GM19438 (cell line): ENCODE measurements around the gene LUZP1.
"Not testable (repeated sequence)": the region's sequence is repeated elsewhere in the genome, so short reads cannot be mapped to it uniquely, and the experiment has no call there.

Experiments used
- ATAC-seq: cut with Tn5 transposase; IDR thresholded peaks from one replicate; pipeline ENCODE4 v1.9.1; 2021; ENCODE audit warnings: low read depth; ENCODE audit not compliant: unreplicated experiment

LUZP1 gene

DNA sequence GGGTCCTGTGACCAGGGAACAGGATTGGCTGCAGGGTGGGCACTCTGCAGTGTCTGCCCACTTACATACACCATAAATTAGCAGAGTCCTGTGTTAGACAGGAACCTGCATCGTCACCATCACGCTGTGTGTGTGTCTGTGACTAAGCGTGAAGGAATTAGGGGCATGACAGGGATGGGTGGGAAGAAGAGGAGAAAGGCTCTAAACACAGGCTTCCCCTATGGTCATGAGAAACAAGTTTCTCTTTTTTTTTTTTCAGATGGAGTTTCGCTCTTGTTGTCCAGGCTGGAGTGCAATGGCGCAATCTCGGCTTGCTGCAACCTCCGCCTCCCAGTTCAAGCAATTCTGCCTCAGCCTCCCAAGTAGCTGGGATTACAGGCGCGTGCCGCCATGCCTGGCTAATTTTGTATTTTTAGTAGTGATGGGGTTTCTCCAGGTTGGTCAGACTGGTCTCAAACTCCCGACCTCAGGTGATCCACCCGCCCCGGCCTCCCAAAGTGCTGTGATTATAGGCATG, 20.3 kb upstream of the LUZP1 start:
- not testable (repeated sequence) for ATAC-seq

DNA sequence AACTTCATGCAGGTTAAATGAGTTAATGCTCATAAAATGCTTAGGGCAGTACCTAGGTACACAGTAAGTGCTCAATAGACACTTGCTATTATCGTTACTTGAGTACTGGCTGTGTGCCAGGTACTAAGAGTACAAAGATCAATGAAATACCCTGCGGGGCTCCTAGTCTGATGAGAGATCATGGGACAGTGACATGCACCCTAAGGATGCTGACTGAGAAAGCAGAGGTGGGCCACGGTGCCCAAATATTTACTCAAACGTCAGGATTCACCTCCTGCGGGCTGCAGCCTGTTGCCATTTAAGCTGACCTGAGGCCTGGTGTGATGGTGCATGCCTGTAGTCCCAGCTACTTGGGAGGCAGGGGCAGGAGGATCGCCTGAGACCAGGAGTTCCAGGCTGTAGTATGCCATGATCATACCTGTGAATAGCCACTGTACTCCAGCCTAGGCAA, 19.8 kb upstream of the LUZP1 start:
- ATAC-seq, result no peak

DNA sequence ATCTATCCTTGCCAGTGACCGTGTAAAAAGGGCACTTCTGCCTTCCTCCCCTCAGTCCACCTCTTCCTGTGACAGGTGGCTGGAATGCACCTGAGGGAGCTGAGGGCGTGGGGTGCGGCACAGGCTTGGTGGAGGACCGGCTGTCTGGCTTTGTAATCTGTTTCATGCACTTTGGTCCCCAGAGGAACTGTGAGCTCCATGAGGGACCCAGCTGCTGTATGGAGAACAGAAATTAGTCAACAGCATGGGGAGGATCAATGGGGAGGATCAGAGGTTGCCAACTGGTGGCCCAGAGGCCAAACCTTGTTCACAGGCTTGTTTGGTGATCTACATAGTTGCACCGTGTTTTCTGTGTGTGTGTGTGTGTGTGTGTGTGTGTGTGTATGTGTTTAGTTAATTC, 19.0 kb upstream of the LUZP1 start:
- ATAC-seq, result no peak

DNA sequence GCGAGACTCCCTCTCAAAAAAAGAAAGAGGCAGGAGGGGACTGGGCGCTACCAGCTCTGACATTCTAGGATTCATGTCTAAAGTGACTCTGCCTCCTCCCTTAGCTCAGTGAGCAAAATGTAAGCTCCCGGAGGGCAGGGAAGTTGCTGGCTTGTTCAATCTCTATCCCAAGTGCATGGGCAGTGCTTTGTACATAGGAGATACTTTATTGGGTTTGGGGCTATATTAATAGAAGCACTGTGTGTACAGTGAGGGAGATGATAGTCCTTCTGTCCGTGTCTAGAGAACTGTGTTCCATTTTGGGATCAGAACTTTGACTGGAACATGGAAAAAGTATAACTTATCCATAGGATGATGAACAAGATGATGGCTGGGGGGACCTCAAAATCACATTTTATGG, 16.7 kb upstream of the LUZP1 start:
- ATAC-seq, result no peak

DNA sequence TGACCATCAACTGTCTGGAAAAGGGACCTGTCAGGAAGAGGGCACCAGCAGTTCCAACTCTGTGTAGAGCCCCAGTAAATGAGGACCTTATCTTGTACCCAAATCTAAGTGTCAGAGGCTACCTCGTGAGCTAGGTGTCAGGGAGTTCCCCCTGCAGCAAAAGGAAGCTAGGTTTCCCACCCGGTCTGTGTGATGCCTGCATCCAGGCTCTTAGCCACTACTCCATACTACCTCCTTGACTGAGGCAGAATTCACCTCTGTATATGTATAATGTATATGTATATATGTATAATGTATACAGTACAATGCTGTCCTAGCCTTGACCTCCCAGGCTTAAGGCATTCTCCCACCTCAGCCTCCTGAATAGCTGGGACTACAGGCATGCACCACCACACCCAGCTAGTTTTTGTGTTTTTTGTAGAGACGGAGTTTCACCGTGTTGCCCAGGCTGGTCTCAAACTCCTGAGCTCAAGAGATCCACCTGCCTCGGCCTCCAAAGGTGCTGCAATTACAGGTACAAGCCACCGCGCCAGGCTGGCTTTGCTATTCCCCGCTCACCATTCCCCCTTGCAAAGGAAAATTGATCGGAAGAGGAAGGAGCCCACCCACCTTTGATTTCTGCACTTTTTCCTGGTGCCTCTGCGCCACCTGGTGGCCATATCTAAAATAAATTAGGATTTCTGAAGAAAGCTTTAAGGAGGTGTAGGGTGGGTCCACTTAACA, 15.7 kb upstream of the LUZP1 start:
- no peak for ATAC-seq

DNA sequence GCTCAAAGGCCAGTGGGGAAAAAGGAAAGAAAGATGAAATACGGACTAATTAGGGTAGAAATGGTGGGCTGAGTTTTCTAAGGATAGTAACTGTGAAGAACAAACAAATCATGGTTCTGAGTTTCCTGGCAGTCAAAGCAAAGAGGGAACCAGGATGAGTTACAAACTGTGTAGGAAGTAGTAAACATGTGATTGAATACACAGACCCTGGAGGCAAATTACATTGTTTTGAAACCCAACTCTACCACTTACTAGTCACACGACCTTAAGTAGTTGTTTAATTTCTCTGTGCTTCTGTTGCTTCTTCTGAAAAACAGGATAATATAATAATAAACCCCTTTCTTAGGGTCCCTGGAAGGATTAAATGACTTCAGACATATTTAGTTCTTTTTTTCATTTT, 11.2 kb upstream of the LUZP1 start:
- no peak for ATAC-seq

DNA sequence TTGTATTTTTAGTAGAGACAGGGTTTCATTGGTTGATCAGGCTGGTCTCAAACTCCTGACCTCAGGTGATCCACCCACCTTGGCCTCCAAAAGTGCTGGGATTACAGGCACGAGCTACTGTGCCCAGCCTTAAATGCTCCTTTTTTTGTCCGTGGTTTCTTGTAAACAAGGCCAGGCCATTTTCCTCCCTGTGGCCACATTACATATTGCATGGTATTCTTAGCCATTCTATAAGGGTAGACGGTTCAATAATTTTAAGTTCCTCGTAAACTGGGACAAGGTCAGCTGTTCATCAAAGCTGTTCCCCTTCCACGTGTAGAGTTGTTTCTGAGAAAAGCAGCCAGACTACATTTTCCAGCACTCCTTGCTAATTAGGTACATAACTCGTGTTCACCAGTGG, 10.3 kb upstream of the LUZP1 start:
- ATAC-seq, result no peak

DNA sequence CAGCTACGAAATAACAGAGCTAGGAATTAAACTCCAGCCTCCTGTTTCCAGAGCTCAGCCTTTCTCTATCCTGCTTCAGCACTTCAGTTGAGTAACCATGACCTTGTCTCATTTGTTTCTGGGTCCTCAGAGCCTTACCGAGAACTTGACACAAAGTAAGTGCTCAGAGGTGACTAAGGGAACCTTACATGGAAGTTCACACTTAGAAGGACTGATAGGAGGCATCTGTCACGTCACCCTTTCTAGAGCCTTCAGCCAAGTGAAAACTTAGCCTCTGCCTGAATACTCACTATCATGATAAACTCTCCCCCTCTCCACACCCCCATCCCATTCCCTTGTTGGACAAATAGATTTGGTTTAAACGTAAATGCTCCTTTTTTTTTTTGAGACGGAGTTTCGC, 9.8 kb upstream of the LUZP1 start:
- ATAC-seq, result no peak

DNA sequence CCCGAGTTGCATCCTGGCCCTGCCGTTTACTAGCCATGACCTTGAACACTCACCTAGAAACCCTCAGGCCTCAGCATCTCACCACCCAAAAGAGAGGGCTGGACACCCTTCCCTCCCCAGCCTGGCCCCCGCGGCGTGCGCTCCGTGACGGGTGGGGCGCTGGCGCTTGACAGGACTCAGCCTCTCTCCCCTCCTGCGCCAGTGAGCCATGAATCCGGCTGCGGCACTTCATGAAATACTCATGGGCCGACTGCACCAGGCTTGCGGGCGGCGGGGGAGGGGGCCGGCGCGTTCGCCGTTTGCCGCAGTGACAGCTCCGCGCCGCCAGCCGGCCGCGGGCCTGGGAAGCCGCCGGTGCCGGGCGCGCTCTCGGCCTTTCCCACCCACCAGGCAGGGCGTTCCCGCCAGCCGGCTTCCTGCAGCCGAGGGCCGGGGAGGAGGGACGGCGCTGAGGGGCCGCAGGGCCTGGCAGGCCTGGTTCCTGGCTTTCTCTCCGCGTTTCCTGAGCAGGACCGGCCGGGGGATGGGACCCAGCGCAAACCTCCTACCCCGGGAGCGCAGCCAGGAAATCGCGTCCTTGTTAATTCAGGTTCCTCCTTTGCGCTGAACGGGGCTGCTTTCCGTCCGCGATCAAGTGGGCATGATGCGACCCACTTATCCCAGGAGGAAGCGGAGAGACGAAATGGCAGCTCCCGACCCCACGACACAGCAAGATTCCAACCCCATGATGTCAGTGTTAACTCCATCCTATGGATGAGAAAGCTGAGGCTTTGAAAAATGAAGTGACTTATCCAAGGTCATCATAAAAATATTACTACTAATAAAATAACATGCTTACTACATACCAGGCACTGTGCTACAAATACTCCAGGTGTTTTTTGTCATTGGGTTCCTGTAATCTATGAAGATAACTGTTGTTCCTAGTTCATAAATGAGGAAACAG, 9.1 kb upstream of the LUZP1 start:
- peak; percentile 89 for ATAC-seq

DNA sequence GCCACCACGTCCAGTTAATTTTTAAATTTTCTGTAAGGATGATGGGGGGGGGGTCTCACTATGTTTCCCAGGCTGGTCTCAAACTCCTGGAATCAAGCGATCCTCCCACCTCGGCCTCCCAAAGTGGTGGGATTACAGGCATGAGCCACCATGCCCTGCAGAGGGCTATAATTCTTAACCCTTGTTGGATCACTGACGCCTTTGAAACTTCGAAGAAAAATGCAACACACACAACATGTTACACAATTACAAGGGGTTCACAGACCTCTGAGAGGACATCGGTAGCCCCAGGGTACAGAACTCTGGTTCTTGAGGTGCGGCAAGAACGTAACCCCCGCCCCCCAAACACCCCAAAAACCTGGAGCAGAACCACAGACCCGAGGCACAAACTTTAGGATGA, 8.4 kb upstream of the LUZP1 start:
- peak; percentile 15 for ATAC-seq

DNA sequence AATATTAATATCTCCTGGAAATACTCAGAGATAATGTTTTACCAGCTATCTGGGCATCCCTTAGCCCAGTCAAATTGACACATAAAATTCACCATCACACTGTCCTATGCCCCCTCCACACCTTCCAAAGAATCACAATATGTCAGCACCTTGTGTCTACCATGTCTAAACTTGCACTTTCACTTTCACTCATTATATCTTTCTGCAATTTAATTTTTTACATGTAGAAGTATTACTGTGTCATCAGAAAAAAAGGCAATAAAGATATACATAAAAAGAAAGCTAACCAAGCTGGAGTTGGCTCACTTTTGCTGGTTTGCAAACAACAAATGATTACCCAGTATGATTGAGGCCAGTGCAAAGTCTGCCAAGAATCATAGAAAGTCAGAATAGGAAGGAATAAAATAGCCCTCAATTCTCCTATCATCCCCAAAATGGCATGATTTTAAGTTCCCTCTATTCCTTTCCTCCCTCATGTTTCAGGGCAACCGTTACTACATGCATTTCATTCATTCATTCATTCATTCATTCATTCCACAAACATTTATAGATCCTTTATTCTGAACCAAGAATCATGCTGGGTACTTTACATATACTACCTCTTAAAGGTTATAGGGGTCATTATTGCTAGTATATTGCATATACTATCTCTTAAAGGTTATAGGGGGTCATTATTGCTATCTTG, 5.9 kb upstream of the LUZP1 start:
- ATAC-seq, result no peak

DNA sequence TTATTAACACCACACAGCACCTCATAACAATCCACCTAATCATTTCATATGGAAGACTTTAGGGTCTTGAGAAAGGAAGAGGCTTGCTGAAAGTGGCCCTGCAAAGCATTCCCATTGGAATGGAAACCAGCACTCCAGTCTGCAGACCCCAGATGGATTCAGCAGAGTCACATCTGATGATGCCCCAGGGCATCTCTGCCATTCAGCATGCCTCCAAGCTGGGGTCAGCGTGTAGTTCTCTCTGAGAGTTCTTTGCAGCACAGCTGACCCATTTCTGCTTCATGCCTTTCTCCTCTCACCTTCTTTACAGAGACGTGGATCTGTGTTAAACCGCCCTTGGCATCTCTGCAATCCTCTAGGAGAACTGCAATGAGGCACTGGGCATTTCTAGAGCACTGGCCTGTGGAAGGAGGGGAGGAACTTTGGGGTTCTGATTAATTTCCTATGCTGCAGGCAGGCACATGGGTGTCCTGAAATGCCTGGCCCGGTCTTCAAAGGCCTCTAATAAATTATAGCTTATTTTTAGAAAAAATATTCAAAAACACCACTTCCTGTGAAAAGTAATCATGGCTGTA, 2.6 kb upstream of the LUZP1 start:
- ATAC-seq, result no peak

DNA sequence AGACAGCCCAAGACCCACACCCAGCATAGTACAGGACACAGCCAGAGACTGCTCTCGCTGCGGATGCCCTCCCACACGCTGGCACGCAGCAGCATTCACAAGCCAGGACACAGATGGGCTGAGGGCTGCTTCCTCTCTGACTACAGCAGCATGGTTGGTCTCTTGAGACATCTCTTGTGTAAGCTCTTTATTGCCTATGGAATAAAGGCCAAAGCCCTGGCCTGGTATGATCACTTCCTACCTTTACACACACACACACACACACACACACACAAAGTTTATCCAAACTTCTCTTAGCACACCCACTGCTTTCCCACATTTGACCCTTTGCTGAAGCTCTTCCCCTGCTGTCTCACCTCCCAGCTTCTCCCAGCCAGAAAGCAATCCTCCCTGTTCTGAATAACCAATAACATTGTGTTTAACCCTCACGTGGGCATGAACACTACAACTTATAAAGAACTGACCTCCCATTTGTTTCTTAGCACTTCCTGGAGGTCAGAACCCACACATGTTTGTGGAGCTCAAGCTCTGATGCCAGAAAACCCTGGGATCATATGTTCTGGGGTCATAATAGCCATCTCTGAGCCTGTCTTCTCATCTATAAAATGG, 1.2 kb upstream of the LUZP1 start:
- ATAC-seq, result no peak

DNA sequence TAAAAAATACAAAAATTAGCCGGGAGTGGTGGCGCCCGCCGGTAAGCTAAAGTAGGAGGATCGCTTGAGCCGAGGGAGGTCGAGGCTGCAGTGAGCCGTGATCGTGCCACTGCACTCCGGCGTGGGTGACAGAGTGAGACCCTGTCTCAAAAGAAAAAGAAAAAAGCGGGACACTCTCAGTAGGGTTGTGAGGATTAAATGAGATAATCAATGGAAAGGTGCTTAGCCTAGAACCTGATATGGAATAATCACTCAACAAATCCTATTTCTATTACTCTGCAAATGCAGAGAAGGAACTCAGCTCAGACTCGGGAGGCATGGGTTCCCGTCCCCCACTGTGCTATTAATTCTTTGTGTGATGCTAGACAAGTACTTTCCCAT, 529 bp upstream of the LUZP1 start:
- no peak for ATAC-seq

DNA sequence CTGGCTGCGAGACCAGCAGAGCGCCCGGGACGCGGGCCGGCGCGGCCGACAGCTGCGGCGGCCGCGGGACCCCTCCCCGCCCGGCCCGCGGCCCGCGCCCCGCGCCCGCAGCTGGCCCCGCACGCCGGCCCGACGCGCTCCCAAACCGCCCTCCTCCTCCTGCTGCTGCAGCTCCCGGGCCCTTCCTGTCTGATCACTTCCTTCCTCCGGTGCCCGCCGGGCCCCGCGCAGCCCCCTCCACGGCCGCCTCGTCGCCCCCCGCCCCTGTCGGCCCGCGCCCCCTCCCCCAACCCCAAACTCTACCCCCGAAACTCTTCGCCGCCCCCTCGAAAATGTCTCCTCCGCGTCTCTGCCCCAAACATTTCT, 594 bp downstream of the LUZP1 start:
- ATAC-seq, result no peak

DNA sequence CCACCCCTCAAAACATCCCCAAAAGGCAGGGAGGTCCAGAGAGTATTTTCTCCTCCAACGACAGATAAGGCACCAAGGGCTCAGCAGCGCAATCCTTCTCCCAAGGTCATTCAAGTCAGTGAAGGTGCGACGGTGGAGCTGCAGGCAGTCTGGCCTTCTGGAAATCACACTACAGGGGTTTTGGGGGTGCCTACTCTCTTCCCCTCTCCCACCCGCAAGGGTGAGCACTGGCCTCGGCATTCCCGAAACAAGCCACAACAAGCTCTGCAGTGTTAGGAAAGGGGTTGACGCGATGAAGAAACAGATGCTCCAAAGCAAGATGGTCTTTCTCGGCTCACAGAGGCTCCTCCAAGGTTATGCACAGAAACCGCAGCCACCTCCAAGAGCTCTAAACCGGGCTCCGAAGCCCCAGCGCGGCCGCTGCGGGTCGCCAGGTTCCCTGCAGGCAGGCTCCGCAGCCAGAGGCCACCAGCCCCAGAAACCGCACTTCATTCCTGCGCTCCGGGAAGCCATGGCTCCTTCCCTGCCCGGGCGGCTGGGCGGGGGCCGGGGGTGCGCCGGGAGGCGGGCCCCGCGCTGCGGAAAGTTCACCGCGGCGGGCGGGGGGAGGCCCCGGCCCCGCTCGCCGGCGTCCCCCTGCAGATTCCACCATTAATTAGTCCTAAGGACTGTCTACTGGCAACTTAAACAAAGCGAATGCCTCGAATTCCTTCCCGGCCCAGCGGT, 1.1 kb downstream of the LUZP1 start:
- no peak for ATAC-seq

DNA sequence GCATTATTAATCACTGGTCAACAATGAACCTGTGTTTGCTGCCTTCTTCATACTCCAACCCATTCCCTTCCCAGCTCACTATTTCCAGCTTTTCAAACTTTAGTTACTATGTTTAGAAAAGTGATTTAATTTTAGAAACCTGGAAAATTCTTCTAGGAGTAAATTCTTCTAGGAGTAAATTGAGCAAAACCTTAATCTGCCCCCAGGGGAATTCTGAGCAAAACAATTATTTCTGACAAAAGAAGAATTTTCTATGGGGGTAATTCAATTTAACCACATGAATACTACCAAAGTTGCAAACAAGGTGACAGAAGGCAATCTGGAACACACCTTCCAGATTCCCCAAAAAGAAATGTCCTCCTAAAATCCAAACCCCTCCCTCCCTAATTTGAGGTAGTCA, 1.8 kb downstream of the LUZP1 start:
- ATAC-seq, result no peak

DNA sequence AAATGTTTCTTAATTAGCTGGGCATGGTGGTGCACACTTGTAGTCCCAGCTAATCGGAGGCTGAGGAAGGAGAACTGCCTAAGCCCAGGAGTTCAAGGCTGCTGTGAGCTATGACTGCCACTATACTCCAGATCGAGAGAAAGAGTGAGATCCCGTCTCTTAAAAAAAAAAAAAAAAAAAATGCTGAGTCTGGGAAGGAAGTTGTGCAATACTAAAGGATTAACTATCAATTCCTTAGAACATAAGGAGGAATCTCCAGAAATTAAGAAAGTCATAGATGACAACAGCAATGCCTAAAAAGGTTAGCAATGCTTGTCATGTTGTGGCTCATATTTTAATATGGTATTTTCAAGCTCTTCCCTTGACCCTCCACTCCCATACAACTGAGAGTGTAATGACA, 5.3 kb downstream of the LUZP1 start:
- ATAC-seq, result no peak

DNA sequence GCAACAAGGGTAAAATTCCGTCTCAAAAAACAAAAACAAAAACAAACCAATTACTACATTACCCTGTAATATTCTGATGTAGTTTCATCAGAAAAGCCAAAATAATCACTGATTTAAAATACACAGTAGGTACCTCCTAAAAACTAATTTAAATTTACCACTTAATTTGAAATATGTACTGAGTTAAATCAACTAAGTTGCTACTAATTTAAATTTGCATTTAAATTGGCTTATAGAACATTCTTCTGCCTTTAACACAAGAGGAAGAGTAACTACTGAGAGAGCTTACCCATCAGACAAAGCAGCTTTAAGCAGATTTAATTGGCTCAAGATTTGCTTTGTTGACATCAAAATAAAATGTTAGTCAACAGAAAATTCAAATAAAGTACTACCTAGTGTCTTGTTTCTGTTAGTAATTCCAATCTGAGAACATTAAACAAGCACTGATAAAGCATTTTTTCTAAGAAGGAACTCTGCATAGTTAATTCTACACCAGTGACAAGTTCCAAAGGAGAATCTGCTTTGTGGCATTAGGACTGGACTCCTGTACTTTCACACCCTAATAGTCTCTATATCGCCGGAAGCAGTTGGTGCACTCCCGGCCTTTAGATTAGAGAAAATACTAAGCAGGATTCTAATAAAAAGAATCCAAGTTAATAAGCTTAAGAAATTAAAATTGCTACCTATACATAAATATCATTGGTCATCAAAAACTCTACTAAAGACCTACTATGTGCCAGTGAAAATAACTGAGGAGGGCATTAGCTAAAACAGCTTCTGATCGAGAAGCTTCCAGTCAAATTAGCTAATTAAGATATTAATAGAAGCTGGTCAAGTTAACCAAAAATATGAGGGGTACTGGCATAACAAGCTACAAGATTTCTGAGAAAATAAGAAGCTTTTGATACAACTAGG, 8.4 kb downstream of the LUZP1 start:
- no peak for ATAC-seq
